A673 (cell line): Measurements from ENCODE around the gene PRM3. TPM values are rescaled to one million over a fixed set of nuclear protein-coding genes. Genes with fewer than 3 reads are reported as not detected.

Experiments
- BruUV-seq: library from RNA; stranded (reverse); fragments of 400-500 nt; replicated peaks from 2 replicates; lab custom pipeline; 2021; lab: Mats Ljungman, UMichigan
- CTCF ChIA-PET: fragments of 300-600 bp; sonication (Branson Sonifier 250); formaldehyde crosslinking; loops from one replicate; lab custom pipeline; 2022; ENCODE audit warnings: antibody characterized with exemption; lab: Charles Lee
- POLR2A ChIA-PET: fragments of 300-600 bp; sonication (Branson Sonifier 250); formaldehyde crosslinking; loops from one replicate; lab custom pipeline; 2022; ENCODE audit warnings: antibody characterized with exemption; ENCODE audit not compliant: low non-redundant PET; lab: Charles Lee
- DNase-seq: peaks from one replicate; pipeline ENCODE4 v3.0.0-alpha.2; 2015; ENCODE audit warnings: low spot score
- H3K27ac ChIP-seq: fragments of 200-600 bp; sonication (generic); 2 replicates; pipeline ENCODE4 v1.5.1; 2016; ENCODE audit warnings: mixed run types, low read depth, mild to moderate bottlenecking, mixed read lengths, antibody characterized with exemption, low read length; ENCODE audit not compliant: poor library complexity, severe bottlenecking
- H3K27me3 ChIP-seq: fragments of 200-600 bp; sonication (generic); replicated peaks from 2 replicates; pipeline ENCODE4 v1.6.1; 2017; ENCODE audit warnings: mixed run types, low read depth, mild to moderate bottlenecking, mixed read lengths, antibody characterized with exemption, low read length; ENCODE audit not compliant: insufficient read depth, poor library complexity
- H3K36me3 ChIP-seq: fragments of 200-600 bp; sonication (generic); 2 replicates; pipeline ENCODE4 v1.6.1; 2016; ENCODE audit warnings: mixed run types, mild to moderate bottlenecking, mixed read lengths, antibody characterized with exemption, low read length; ENCODE audit not compliant: insufficient read depth, poor library complexity, severe bottlenecking
- H3K4me1 ChIP-seq: fragments of 200-600 bp; sonication (generic); 2 replicates; pipeline ENCODE4 v1.6.1; 2017; ENCODE audit warnings: mixed run types, mild to moderate bottlenecking, mixed read lengths, antibody characterized with exemption, low read length; ENCODE audit not compliant: insufficient read depth, poor library complexity, severe bottlenecking
- H3K4me3 ChIP-seq: fragments of 200-600 bp; sonication (generic); 2 replicates; pipeline ENCODE4 v1.5.1; 2016; ENCODE audit warnings: low read depth, mixed run types, mild to moderate bottlenecking, mixed read lengths, low read length; ENCODE audit not compliant: poor library complexity, severe bottlenecking
- H3K9me3 ChIP-seq: fragments of 200-600 bp; sonication (generic); 2 replicates; pipeline ENCODE4 v1.6.1; 2016; ENCODE audit warnings: mixed run types, low read depth, mild to moderate bottlenecking, mixed read lengths, antibody characterized with exemption, low read length; ENCODE audit not compliant: poor library complexity, severe bottlenecking
- EZH2 ChIP-seq: fragments of 200-600 bp; sonication (generic); IDR thresholded peaks from 2 replicates; pipeline ENCODE4 v1.6.1; 2017; ENCODE audit warnings: borderline replicate concordance, low read depth, mild to moderate bottlenecking, mixed read lengths, antibody characterized with exemption, low read length; ENCODE audit not compliant: poor library complexity, severe bottlenecking
- intact Hi-C: fragments of 100-400 bp; cut with micrococcal nuclease; formaldehyde crosslinking; loops from one replicate; pipeline ENCODE4 v1.10.0; 2022; ENCODE audit not compliant: unreplicated experiment
- total RNA-seq: library from RNA; stranded (reverse); gene quantifications from 2 replicates; pipeline ENCODE4 v1.2.3, GENCODE V29; 2021
- TF ChIP-seq, protein P1 (sequence below): fragments of 300-800, 200-600 bp; sonication (generic); conservative IDR thresholded peaks from 2 replicates; pipeline ENCODE4 v1.5.1; 2017; ENCODE audit warnings: low read depth, mild to moderate bottlenecking, antibody characterized with exemption, low read length, moderate library complexity, mixed read lengths

The PRM3 gene
- total RNA-seq, 1 experiment from 2014 or later = not detected

DNA sequence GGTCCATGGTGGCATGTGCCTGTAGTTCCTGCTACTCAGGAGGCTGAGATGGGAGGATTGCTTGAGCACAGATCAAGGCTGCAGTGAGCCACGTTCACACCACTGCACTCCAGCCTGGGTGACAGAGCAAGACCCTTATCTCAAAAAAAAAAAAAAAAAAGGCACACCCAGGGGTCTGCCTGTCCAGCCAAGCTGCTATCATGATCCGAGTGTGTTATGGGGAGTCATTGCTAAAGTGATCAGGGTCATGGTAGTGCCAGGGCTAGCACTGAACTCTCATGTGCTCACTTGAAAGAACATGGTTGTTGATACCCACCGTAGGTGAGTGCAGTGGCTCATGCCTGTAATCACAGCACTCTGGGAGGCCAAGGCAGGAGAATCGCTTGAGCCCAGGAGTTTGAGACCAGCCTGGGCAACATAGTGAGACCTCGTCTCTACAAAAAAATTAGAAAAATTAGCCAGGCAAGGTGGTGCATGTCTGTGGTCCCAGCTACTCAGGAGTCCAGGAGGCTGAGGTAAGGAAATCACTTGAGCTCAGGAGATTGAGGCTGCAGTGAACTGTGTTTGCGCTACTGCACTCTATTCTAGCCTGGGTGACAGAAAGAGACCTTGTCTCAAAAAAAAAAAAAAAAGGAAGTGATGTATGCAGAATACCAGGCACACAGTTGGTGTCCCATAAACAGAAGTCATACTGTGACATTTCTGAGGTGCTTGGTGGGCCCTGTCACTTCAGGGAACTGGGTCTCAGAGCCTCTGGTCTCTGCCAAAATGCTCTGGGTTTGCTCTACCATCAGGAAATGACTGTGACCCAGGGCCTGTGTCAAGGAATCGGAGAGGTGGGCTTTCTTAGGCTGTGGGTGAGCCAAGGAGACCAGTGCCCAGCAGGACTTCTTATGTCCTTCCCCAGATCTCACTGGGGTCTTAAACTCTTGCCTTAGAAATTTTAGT, 5.5 kb upstream of the PRM3 start:
- intact Hi-C loops = no loop called here
- no peaks in the 10 kb centered on the region for H3K9me3 ChIP-seq
- H3K4me1 ChIP-seq = no peaks in the 10 kb centered on the region
- TF ChIP-seq EZH2 = no peak
- TF ChIP-seq, protein P1, sequence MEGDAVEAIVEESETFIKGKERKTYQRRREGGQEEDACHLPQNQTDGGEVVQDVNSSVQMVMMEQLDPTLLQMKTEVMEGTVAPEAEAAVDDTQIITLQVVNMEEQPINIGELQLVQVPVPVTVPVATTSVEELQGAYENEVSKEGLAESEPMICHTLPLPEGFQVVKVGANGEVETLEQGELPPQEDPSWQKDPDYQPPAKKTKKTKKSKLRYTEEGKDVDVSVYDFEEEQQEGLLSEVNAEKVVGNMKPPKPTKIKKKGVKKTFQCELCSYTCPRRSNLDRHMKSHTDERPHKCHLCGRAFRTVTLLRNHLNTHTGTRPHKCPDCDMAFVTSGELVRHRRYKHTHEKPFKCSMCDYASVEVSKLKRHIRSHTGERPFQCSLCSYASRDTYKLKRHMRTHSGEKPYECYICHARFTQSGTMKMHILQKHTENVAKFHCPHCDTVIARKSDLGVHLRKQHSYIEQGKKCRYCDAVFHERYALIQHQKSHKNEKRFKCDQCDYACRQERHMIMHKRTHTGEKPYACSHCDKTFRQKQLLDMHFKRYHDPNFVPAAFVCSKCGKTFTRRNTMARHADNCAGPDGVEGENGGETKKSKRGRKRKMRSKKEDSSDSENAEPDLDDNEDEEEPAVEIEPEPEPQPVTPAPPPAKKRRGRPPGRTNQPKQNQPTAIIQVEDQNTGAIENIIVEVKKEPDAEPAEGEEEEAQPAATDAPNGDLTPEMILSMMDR = no peak
- no peak overlapping the region for H3K4me3 ChIP-seq
- H3K27me3 ChIP-seq = no peaks in the 10 kb centered on the region
- no peaks in the 10 kb centered on the region for H3K36me3 ChIP-seq
- ChIA-PET CTCF (no interaction called here), POLR2A (no interaction called here)
- H3K27ac ChIP-seq = no peak overlapping the region
- no peak for DNase-seq
- no TSS peak for BruUV-seq

GRCh38 chr16:11277607-11278337, 4.3 kb upstream of the PRM3 start:
- BruUV-seq = no TSS peak
- Histone ChIP-seq H3K36me3 (no peaks in the 10 kb centered on the region), H3K9me3 (no peaks in the 10 kb centered on the region), H3K4me1 (no peaks in the 10 kb centered on the region), H3K27me3 (no peaks in the 10 kb centered on the region), H3K4me3 (no peak overlapping the region), H3K27ac (no peak overlapping the region)
- TF ChIP-seq, protein P1 = no peak
- TF ChIP-seq EZH2 = no peak
- POLR2A ChIA-PET = no interaction called here
- CTCF ChIA-PET = no interaction called here
- no peak for DNase-seq
- intact Hi-C loops = no loop called here

- TF ChIP-seq EZH2 = no peak
- TF ChIP-seq, protein P1 = no peak
- intact Hi-C loops = no loop called here
- CTCF ChIA-PET = no interaction called here
- no TSS peak for BruUV-seq
- Histone ChIP-seq H3K27ac (no peak overlapping the region), H3K36me3 (no peaks in the 10 kb centered on the region), H3K9me3 (no peaks in the 10 kb centered on the region), H3K4me3 (no peak overlapping the region), H3K27me3 (no peaks in the 10 kb centered on the region), H3K4me1 (no peaks in the 10 kb centered on the region)
- POLR2A ChIA-PET = no interaction called here
- no peak for DNase-seq
Measured at GRCh38 chr16:11276896-11277593, 3.6 kb upstream of the PRM3 start.
